Type B pancreatic cell (in vitro differentiated cells): Measurements from ENCODE around the gene GCH1. TPM values are rescaled to one million over a fixed set of nuclear protein-coding genes. Genes with fewer than 3 reads are reported as not detected.
A peak's percentile ranks its signal among the peaks of the same experiment; 100 is the strongest.
"Not testable (repeated sequence)": the region's sequence is repeated elsewhere in the genome, so short reads cannot be mapped to it uniquely, and the experiment has no call there.

Experiments
- DNase-seq: peaks from one replicate; pipeline ENCODE4 v3.0.0; 2021; ENCODE audit warnings: mixed read lengths; ENCODE audit not compliant: unreplicated experiment; ENCODE audit errors: extremely low spot score
- H3K27ac Mint-ChIP-seq: 2 replicates; pipeline ENCODE4 v1.8.0; 2021; ENCODE audit warnings: mild to moderate bottlenecking, mixed read lengths
- H3K27me3 Mint-ChIP-seq: 2 replicates; pipeline ENCODE4 v1.8.0; 2021; ENCODE audit warnings: mixed read lengths
- H3K36me3 Mint-ChIP-seq: 2 replicates; pipeline ENCODE4 v1.8.0; 2021; ENCODE audit warnings: mixed read lengths
- H3K4me1 Mint-ChIP-seq: one replicate; pipeline ENCODE4 v1.8.0; 2021; ENCODE audit warnings: mixed read lengths; ENCODE audit not compliant: unreplicated experiment
- H3K4me3 Mint-ChIP-seq: 2 replicates; pipeline ENCODE4 v1.8.0; 2021; ENCODE audit warnings: mild to moderate bottlenecking, mixed read lengths
- H3K9me3 Mint-ChIP-seq: 2 replicates; pipeline ENCODE4 v1.8.0; 2021; ENCODE audit warnings: mixed read lengths
- total RNA-seq: library from RNA; stranded (reverse); gene quantifications from 2 replicates; pipeline ENCODE4 v1.2.1, GENCODE V29; 2021; ENCODE audit warnings: low replicate concordance
- TF ChIP-seq, protein P1 (sequence below): fragments of 200-600 bp; sonication (generic); conservative IDR thresholded peaks from 2 replicates; pipeline ENCODE4 v1.5.0; 2021; ENCODE audit warnings: antibody characterized with exemption, mild to moderate bottlenecking

The GCH1 gene
- total RNA-seq, 1 donor from 2014 or later = 18.2 TPM

DNA sequence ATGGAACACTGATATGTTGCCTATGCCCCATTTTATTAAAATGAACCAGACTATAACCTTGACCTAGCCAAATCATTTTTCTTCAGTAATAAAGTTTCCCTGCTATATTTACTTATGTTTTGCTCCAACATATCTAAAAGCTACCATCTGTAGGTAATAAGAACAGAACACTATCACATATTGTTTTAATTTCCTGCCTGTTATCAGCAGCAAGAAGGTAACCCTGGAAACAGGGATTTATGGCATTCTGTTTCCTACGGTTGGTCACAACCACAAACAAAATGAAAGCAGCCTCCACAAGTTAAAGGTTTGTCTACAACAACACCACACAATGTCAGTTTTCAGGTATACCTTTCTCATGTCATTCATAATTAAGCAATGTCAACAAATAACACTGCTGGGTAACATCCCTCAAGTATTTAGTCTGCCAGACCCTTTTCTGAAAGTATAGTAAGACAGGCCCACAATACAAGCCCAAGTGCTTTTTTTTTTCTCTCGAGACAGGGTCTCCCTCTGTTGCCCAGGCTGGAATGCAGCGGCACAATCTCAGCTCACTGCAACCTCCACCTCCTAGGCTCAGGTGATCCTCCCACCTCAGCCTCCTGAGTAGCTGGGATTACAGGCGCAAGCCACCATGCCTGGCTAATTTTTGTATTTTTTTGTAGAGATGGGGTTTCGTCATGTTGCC, 25.5 kb downstream of the GCH1 start:
- Mint-ChIP-seq H3K4me1 (peaks cover 9% of the 10 kb centered on the region), H3K27ac (peak overlapping the region; percentile 1)
- no peak for DNase-seq

DNA sequence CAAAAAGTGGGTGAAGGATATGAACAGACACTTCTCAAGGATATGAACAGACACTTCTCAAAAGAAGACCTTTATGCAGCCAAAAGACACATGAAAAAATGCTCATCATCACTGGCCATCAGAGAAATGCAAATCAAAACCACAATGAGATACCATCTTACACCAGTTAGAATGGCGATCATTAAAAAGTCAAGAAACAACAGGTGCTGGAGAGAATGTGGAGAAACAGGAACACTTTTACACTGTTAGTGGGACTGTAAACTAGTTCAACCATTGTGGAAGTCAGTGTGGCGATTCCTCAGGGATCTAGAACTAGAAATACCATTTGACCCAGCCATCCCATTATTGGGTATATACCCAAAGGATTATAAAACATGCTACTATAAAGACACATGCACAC, 27.0 kb downstream of the GCH1 start:
- peaks cover 18% of the 10 kb centered on the region for H3K4me1 Mint-ChIP-seq
- not testable (repeated sequence) for H3K36me3 Mint-ChIP-seq, H3K27me3 Mint-ChIP-seq, H3K4me3 Mint-ChIP-seq, H3K9me3 Mint-ChIP-seq, DNase-seq, H3K27ac Mint-ChIP-seq

More for the DNA sequence above, 25.5 kb downstream of the GCH1 start:
- Mint-ChIP-seq H3K36me3 (peaks cover 3% of the 10 kb centered on the region), H3K27me3 (no peaks in the 10 kb centered on the region), H3K4me3 (no peak overlapping the region), H3K9me3 (no peaks in the 10 kb centered on the region)
- TF ChIP-seq, protein P1, sequence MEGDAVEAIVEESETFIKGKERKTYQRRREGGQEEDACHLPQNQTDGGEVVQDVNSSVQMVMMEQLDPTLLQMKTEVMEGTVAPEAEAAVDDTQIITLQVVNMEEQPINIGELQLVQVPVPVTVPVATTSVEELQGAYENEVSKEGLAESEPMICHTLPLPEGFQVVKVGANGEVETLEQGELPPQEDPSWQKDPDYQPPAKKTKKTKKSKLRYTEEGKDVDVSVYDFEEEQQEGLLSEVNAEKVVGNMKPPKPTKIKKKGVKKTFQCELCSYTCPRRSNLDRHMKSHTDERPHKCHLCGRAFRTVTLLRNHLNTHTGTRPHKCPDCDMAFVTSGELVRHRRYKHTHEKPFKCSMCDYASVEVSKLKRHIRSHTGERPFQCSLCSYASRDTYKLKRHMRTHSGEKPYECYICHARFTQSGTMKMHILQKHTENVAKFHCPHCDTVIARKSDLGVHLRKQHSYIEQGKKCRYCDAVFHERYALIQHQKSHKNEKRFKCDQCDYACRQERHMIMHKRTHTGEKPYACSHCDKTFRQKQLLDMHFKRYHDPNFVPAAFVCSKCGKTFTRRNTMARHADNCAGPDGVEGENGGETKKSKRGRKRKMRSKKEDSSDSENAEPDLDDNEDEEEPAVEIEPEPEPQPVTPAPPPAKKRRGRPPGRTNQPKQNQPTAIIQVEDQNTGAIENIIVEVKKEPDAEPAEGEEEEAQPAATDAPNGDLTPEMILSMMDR = no peak

DNA sequence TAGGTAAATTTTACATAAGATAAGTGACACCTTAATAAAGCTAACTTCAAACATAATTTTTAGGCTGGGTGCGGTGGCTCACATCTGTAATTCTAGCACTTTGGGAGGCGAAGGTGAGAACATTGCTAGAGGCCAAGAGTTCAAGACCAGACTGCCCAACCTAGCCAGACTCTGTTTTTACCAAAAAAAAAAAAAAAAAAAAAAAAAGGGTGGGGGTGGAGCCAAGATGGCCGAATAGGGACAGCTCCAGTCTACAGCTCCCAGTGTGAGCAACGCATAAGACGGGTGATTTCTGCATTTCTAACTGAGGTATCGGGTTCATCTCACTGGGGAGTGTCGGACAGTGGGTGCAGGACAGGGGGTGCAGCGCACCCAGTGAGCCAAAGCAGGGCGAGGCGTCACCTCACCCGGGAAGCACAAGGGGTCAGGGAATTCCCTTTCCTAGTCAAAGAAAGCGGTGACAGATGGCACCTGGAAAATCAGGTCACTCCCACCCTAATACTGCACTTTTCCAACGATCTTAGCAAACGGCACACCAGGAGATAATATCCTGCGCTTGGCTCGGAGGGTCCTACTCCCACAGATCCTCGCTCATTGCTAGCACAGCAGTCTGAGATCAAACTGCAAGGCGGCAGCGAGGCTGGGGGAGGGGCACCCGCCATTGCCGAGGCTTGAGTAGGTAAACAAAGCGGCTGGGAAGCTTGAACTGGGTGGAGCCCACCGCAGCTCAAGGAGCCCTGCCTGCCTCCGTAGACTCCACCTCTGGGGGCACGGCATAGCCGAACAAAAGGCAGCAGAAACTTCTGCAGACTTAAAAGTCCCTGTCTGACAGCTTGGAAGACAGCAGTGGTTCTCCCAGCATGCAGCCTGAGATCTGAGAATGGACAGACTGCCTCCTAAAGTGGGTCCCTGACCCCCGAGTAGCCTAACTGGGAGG, 32.2 kb downstream of the GCH1 start:
- not testable (repeated sequence) for H3K27me3 Mint-ChIP-seq, H3K9me3 Mint-ChIP-seq, H3K36me3 Mint-ChIP-seq
- Mint-ChIP-seq H3K27ac (peak overlapping the region; percentile 91), H3K4me3 (peak overlapping the region; percentile 95), H3K4me1 (peaks cover 20% of the 10 kb centered on the region)
- peak; percentile 73 for DNase-seq

DNA sequence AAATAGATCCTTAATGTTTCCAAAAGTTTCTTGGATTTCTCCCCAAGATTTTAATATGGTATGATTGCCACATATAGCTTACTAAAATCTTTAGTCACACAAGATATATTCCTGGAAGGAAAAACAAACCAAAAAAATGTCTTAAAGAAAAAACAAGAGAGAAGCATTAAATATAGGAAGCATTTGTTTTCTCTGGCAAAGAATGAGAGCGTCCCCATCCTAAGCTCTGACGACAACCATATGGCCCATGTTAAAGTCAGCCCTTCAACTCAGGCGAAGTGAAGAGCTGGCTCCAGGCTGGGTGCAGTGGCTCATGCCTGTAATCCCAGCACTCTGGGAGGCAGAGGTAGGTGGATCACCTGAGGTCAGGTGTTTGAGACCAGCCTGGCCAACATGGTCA, 35.6 kb downstream of the GCH1 start:
- TF ChIP-seq, protein P1 = no peak
- Mint-ChIP-seq H3K27me3 (no peaks in the 10 kb centered on the region), H3K36me3 (no peaks in the 10 kb centered on the region), H3K4me1 (peaks cover 20% of the 10 kb centered on the region), H3K9me3 (peaks cover 5% of the 10 kb centered on the region), H3K27ac (no peak overlapping the region), H3K4me3 (no peak overlapping the region)
- DNase-seq = no peak

DNA sequence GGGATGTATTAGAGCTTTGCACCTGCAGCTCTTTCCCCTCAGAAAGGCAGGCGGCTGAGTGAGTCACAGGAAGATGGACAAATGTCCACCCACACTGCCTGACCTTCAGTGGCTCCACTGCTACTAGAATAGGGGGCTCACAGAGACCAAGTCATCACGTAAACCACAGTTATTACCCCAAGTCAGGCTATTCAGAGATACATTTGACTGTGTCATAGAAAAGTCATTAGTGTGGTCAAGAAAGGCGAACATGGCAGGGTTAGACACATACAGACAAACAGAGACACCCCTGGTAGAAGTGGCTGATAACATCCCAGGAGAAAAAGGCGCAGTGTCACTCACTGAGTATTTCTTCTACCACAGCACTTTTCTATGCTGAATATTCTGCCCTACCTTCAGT, 36.0 kb downstream of the GCH1 start:
- DNase-seq = no peak
- H3K4me1 Mint-ChIP-seq = peaks cover 20% of the 10 kb centered on the region
- TF ChIP-seq, protein P1 = no peak

DNA sequence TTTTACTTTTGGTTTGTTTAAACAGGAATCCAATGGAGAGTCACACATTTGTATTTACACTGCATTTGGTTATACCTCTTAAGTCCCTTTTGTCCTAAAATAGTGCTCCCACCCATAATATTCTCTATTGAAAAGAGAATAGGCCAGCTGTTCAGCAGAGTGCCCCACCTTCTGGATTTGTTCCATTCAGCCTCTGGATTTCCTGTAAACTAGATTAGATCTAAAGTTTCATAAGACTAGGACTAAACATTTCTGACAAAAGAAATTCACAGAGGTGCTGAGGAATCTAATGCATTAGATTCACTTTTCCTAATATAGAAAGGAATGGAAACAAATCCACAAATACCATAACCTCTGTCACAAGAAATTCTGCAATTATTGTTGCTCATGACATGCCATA, 38.1 kb downstream of the GCH1 start:
- H3K4me1 Mint-ChIP-seq = peaks cover 7% of the 10 kb centered on the region
- TF ChIP-seq, protein P1 = no peak
- H3K4me3 Mint-ChIP-seq = no peak overlapping the region
- no peaks in the 10 kb centered on the region for H3K36me3 Mint-ChIP-seq
- no peak overlapping the region for H3K27ac Mint-ChIP-seq
- H3K27me3 Mint-ChIP-seq = no peaks in the 10 kb centered on the region
- H3K9me3 Mint-ChIP-seq = no peaks in the 10 kb centered on the region
- DNase-seq = no peak

More for the DNA sequence above, 36.0 kb downstream of the GCH1 start:
- no peak overlapping the region for H3K27ac Mint-ChIP-seq
- no peaks in the 10 kb centered on the region for H3K36me3 Mint-ChIP-seq
- H3K27me3 Mint-ChIP-seq = no peaks in the 10 kb centered on the region
- H3K4me3 Mint-ChIP-seq = no peak overlapping the region
- H3K9me3 Mint-ChIP-seq = peaks cover 5% of the 10 kb centered on the region
